ENCODE data around the gene TNIP2.

- TF ChIP-seq CTCF (IDR thresholded peaks at IDR 0.05; ENCODE audit: low read depth, low read length) (no peak), EZH2phosphoT487 (IDR thresholded peaks at IDR 0.05; ENCODE audit: low read depth) (no peak)
Measured at GRCh38 chr4:2803624-2804448, 47.7 kb upstream of the TNIP2 start.

Data from OCI-LY3 (cell line).